Astrocyte of the spinal cord (primary cell): ENCODE results near the gene NPAS2.
A peak's percentile ranks its signal among the peaks of the same experiment; 100 is the strongest.

Experiments
- DNase-seq: peaks from one replicate; pipeline ENCODE4 v3.0.0; 2011; ENCODE audit warnings: low read depth, low spot score
- H3K4me3 ChIP-seq: 2 replicates; pipeline ENCODE4 v1.5.1; 2011; ENCODE audit warnings: low read depth, mild to moderate bottlenecking, low read length, moderate library complexity
- CTCF ChIP-seq: IDR thresholded peaks from 2 replicates; pipeline ENCODE4 v1.5.1; 2012; ENCODE audit warnings: low read depth, mild to moderate bottlenecking, low read length, inconsistent platforms
- in situ Hi-C: cut with HindIII; loops from 2 replicates; pipeline ENCODE4 v1.10.0; 2017; ENCODE audit warnings: low sequenced_read_pairs

NPAS2 gene

GRCh38 chr2:100823665-100824438, 3.9 kb downstream of the NPAS2 start:
- in situ Hi-C loops: no loop called here
- H3K4me3 ChIP-seq: no peak overlapping the region
- TF ChIP-seq CTCF: no peak
- DNase-seq: no peak

- DNase-seq: no peak
- TF ChIP-seq CTCF: no peak
- in situ Hi-C loops: no loop called here
- H3K4me3 ChIP-seq: no peak overlapping the region
Measured at GRCh38 chr2:100824842-100825241, 4.9 kb downstream of the NPAS2 start.

GRCh38 chr2:100826494-100826893, 6.6 kb downstream of the NPAS2 start:
- TF ChIP-seq CTCF: no peak
- no peak overlapping the region for H3K4me3 ChIP-seq
- no peak for DNase-seq
- in situ Hi-C loops: no loop called here

- TF ChIP-seq CTCF: no peak
- no peak overlapping the region for H3K4me3 ChIP-seq
- no peak for DNase-seq
- in situ Hi-C loops: no loop called here
Measured at GRCh38 chr2:100831158-100831750, 11.3 kb downstream of the NPAS2 start.

- TF ChIP-seq CTCF: no peak
- no peak overlapping the region for H3K4me3 ChIP-seq
- in situ Hi-C loops: no loop called here
- no peak for DNase-seq
Measured at GRCh38 chr2:100831831-100832230, 11.9 kb downstream of the NPAS2 start.

- in situ Hi-C loops: no loop called here
- H3K4me3 ChIP-seq: no peak overlapping the region
- TF ChIP-seq CTCF: no peak
- DNase-seq: peak; percentile 32
Measured at GRCh38 chr2:100832885-100833284, 12.9 kb downstream of the NPAS2 start.
